Uterus (tissue), 2 donors: ENCODE measurements around the gene DENND1A.

Experiments
- POLR2A ChIP-seq, 2 donors: fragments of 450-650 bp; IDR thresholded peaks; one replicate each; pipeline ENCODE4 v1.6.1; 2016; ENCODE audit warnings: antibody characterized with exemption in 2 of 2, mild to moderate bottlenecking in 1 of 2, moderate library complexity in 1 of 2
- TF ChIP-seq, protein P1 (sequence below), 4 experiments: fragments of 200-600 bp in 2 of 4; fragments of 450-650 bp in 2 of 4; sonication (generic) in 2 of 4; IDR thresholded peaks; one replicate each; pipeline ENCODE4 v1.5.1; 2016 to 2019; ENCODE audit warnings: antibody characterized with exemption in 4 of 4, mild to moderate bottlenecking in 2 of 4, moderate library complexity in 1 of 4

DNA sequence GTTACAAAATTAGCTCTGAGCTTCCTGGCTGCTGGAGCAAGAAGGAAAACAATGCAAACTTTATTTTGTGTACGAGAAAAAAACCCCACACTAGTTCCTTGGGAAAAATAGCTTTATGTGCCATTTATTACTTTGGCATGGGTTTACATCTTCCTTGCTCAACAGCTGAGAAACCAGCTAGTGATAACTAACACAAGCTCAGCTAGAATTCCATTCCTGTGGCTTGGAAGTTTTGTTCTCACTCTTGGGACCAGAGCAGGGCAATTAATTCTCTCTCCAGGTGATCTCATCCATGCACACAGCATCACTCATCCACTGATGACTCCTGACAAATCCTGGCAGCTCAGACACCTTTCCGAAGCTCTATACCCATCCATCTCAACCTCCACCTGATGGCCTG, 469.8 kb downstream of the DENND1A start:
- TF ChIP-seq, protein P1, sequence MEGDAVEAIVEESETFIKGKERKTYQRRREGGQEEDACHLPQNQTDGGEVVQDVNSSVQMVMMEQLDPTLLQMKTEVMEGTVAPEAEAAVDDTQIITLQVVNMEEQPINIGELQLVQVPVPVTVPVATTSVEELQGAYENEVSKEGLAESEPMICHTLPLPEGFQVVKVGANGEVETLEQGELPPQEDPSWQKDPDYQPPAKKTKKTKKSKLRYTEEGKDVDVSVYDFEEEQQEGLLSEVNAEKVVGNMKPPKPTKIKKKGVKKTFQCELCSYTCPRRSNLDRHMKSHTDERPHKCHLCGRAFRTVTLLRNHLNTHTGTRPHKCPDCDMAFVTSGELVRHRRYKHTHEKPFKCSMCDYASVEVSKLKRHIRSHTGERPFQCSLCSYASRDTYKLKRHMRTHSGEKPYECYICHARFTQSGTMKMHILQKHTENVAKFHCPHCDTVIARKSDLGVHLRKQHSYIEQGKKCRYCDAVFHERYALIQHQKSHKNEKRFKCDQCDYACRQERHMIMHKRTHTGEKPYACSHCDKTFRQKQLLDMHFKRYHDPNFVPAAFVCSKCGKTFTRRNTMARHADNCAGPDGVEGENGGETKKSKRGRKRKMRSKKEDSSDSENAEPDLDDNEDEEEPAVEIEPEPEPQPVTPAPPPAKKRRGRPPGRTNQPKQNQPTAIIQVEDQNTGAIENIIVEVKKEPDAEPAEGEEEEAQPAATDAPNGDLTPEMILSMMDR (IDR thresholded peaks at IDR 0.05), result no peak
- TF ChIP-seq POLR2A (IDR thresholded peaks at IDR 0.05), result no peak
